ENCODE results near the gene MARCKSL1.
"Not testable (repeated sequence)": the region's sequence is repeated elsewhere in the genome, so short reads cannot be mapped to it uniquely, and the experiment has no call there.

Gene MARCKSL1

DNA sequence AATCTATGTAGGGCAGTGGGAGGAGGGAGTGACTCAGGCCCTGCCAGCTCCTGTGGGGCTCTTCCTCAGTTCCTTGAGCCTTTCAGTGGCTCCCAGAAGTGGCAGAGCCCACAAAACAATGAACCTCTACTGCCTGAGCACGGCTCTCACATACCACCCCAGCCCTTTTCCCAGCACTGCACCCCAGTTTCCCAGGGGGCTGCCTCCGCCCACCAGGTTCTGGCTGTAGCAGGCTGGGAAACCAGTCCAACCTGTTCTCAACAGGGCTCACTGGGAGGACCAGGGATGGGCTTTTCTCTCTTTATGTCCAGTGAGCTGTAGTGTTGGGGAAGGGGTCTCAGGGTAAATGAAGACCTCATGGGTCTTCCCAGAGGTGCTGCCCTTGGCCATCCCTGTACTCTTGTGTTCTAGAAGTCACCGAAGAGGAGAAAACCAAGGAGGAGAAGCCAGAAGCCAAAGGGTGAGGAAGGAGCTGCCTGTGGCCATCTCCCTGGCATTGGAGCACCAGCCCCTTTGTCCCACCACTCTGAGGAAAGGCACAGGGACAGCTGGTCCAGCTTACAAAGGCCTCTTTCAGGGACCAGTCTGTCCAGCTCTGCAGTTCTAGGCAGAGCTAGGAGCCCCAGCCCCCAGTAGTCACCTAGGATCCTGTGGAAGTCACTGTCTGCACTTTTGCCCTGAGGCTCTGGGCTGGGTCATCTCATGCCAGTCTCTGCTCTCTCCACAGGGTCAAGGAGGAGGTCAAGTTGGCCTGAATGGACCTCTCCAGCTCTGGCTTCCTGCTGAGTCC, 3.5 kb downstream of the MARCKSL1 start:
- DNase-seq: no peak

DNA sequence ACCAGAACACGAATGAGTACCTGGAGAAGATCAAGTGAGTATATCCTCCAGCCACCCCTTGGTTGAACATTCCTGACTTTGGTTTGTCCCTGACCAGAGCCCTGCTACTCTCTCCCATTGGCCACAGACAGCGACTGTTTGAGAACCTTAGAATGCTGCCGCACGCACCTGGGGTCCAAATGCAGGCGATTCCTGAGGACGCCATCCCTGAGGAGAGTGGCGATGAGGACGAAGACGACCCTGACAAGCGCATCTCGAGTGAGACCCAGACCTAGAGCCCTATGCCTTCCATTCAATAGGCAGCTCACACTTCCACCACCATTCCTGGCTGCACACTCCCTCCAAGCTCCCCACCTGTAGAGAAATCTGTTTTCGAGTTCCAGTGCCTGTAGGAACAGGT, 4.5 kb downstream of the MARCKSL1 start:
- no peak for DNase-seq

DNA sequence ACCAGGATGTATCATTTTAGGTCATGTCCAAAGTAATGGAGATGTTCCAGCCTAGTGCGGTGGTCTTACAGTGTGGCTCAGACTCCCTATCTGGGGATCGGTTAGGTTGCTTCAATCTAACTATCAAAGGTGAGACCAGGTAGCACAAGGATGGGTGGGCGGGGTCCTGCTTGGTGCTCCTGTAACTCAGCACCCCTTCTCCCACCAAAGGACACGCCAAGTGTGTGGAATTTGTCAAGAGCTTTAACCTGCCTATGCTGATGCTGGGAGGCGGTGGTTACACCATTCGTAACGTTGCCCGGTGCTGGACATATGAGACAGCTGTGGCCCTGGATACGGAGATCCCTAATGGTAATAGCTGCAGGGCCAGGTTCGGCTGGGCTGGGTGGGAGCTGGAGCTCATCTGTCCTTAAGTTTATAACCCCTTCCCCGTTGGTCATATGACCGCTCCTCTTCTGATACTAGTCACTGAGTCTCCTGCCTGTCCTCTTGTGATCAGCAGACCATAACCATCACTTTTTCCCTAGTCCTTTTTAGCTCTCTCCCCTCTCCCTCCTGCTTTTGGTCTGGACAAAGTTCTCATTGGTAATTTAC, 5.4 kb downstream of the MARCKSL1 start:
- DNase-seq: no peak

- no peak for DNase-seq
Measured at GRCh38 chr1:32329931-32330466, 6.0 kb downstream of the MARCKSL1 start.

DNA sequence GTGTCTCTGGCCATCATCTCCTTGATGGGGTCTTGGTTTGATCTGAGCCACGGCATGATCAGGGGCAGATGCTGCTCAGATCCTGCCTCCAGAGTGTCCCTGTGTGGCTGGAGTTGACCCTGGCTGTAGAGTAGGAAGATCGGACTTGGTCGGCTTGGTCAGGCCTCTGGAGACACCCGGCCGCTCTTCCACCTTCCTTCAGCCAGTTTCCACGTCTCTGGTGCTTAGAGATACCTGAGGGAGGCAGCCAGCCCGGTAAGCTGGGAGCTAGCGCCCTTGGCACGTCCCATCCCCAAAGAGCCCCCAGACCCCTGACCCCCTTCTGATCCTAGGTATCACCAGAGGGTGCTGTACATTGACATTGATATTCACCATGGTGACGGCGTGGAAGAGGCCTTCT, 8.8 kb downstream of the MARCKSL1 start:
- no peak for DNase-seq

GRCh38 chr1:32321712-32322291, 14.2 kb downstream of the MARCKSL1 start:
- DNase-seq: no peak

DNA sequence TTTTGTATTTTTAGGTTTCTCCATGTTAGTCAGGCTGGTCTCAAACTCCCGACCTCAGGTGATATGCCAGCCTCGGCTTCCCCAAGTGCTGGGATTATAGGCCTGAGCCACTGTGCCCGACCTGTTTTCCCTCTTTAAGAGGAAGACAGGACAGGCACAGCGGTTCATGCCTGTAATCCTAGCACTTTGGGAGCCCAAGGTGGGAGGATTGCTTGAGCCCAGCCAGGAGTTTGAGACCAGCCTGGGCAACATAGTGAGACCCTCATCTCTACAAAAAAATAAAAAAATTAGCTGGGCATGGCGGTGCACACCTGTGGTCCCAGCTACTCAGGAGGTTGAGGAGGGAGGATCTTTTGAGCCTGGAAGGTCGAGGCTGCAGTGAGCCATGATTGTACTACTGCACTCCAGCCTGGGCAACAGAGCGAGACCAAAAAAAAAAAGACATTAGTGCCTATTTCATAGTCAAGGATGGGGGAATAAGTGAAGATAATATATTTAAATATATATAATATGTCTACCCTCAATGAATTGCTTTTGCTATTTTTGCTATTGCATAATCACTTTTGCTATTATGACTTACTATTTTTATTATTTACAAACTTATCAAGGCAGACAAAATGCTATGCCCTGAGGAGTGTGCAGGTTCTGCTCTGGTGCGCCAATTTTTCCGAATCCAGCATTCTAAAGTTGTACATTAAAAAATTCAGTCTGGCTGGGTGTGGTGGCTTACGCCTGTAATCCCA, 17.7 kb downstream of the MARCKSL1 start:
- no peak for DNase-seq

DNA sequence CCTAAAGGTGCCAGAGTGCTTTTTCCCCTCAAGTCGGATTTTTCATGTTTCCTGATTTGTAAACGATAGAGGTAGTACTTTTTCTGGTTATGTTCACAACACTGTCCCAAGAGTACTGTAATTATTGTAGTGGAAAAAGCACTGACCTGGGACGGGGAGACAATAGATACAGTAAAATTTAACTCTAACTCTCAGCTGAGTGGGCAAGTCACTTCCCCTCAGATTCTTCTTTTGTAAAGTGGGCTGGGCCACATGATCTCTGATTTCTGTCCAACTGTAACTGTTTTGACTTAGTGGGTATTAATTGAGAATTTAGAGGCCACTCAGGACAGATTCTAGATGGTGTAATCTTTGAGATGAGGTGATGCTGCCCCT, 19.1 kb downstream of the MARCKSL1 start:
- no peak for DNase-seq

DNA sequence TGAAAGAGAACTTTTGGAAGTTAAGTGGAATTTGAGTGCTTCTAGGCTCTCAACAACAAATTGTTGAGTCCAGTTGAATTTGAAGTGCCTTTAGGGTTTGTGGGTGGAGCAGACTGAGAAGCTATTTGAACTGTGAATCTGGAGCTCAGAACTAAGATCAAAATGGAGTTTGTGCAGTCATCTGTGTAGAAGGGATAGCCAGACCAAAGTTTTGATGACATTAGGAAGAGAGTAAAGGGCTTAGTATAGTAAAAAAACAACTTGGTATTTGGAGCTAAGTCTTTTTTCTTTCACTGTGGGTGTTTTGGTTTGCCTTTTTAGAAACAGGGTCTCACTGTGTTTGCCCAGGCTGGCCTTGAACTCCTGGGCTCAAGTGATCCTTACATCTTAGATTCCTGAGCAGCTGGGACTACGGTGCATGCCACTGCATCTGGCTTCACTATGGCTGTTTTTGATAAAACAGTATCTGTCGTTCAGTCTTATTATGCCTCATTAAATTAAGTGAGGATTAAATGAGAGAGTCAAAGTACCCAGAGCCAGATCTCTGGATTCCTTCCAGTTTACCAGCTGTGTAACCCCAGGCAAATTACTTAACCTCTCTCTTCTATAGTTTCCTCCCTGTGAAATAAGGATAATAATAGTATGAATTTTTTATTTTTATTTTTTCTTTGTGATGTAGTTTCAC, 24.2 kb downstream of the MARCKSL1 start:
- DNase-seq: no peak

GRCh38 chr1:32309960-32310359, 26.1 kb downstream of the MARCKSL1 start:
- DNase-seq: no peak

DNA sequence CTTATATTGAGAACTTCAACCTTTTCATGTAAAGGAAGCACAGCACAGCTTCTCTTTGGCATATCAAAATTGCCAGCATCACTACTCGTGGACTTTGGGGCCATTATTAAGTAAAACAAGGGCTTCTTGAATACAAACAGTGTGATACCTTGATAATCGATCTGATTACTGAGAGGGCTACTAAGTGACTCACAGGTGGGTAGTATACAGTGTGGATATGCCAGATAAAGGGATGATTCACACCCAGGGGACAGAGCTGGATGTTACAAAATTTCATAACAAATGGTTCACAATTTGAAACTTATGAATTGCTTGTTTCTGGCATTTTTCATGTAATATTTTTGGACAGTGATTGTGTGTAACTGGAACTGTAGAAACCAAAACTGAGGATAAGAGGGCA, 28.7 kb downstream of the MARCKSL1 start:
- DNase-seq: no peak

DNA sequence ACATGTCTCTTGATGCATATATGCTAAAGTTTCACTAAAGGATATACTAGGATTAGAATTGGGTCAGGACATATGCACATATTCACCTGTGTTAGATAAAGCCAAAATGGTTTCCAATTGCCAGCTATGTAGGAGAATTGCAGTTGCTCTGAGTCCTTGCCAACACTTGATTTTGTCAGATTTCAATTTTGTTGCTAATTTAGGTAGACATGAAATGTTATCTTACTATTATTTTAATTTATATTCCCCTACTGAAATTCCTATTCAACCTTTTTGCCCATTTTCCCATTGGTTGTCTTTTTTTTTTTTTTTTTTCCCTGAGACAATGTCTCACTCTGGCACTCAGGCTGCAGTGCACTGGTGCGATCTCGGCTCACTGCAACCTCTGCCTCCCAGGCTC, 30.7 kb downstream of the MARCKSL1 start:
- no peak for DNase-seq

DNA sequence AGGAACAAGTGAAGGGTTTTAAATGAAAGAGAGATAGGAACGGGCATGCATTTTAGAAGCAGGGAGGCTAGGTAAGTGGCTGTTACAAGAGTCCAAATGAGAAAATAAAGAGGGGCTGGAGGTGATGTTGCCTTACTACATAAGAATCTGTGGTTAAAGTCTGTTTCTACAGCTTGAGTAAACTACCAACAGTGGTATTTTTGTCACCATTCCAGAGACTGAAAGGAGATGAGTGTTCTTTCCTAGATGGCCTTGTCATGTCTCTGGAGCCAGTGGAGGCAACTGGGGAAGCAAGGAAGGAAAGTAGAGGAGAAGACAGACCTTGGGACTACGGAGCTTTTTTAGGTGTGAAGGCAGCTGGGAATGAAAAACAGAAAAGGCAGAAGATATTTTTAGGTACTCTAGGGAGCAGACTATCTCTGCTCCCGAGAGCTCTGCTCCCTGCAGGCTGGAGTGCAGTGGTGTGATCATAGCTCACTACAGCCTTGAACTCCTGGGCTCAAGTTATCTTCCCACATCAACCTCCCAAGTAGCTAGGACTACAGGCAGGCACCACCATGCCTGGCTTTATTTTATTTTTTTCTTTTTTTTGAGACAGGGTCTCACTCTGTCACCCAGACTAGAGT, 31.9 kb downstream of the MARCKSL1 start:
- no peak for DNase-seq

DNA sequence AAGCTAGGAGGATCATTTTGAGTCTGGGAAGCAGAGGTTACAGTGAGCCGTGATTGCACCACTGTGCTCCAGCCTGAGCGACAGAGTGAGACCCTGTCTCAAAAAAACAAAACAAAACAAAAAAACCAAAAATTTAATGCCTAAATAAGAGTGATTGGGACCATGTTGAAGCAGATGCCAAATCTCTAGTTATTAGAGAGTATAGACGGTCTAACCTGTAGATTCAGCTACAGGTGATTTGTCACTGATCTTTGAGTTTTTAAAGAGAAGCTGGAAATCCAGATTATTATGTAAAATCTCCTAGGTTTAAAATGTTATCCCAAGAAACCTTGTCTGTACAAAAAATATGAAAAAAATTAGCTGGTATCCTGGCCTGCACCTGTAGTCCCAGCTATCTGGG, 32.7 kb downstream of the MARCKSL1 start:
- no peak for DNase-seq

DNA sequence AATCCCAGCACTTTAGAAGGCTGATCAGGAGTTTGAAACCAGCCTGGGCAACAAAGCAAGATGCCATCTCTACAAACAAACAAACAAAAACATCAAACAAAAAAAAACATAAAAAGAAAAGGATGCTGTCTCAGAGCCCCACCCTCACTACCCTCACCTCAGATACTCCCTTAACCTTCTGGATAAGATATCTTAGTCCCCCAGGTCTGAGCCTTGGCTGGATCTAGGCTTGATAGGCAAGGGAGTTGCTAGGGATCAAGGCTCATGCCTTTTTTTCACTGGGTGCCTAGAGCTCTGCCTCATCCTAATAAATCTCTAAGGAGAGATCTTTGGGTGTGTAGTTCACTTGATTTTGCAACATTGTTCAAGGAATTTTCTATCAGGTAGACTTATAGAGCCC, 36.7 kb downstream of the MARCKSL1 start:
- no peak for DNase-seq

DNA sequence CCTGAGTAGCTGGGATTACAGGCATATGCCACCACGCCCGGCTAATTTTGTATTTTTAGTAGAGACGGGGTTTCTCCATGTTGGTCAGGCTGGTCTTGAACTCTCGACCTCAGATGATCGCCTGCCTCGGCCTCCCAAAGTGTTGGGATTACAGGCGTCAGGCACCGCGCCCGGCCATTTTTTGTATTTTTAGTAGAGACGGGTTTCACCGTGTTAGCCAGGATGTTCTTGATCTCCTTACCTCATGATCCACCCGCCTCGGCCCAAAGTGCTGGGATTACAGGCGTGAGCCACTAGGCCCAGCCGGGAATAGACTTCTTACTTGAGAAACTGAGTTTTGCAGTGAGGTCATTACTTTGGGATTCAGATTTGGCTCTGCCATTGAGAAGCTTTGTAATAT, 37.8 kb downstream of the MARCKSL1 start:
- DNase-seq: not testable (repeated sequence)

DNA sequence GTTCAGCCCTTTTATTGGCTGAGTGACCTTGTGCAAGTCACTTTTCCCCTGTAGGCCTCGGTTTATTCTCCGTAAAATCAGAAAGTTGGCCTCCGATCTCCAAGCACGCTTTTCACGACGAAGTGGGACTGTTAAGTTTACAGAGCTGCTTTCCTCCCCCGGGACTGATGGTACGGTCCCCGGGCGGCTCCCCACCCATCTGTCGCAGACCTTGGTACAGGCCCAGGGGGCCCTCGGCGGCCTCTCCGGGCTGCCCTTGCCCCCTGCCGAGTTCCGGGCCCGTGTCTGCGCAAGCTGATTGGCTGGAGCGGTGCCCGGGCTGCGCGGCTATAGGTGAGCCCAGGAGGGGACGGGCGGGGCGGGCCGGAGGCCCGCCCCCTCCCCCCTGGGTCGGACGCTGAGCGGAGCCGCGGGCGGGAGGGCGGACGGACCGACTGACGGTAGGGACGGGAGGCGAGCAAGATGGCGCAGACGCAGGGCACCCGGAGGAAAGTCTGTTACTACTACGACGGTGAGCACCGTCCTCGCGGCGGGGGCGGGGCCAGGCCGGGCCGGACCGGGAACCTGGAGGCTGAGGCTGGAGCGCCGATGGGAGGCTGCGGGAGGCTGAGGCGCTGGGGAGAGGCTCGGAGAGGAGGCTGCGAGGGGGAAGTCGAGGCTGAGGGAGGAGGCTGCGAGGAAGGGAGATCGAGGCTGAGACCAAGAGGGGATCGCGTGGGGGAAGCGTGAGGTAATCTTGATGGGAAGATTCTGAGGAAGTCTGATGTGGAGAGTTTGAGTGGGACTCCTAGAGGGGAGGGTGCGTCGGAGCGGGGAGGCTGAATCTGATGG, 44.1 kb downstream of the MARCKSL1 start, which contains the start of gene HDAC1:
Gene HDAC1, plus strand, starts transcription at position 376 of the 831 bp plus-strand sequence. Its CDS starts 87 bp downstream, at position 463.
- peak; percentile 98 for DNase-seq

GRCh38 chr1:32291145-32291707, 44.8 kb downstream of the MARCKSL1 start:
- DNase-seq: no peak

GRCh38 chr1:32289256-32289655, 46.8 kb downstream of the MARCKSL1 start:
- no peak for DNase-seq

DNA sequence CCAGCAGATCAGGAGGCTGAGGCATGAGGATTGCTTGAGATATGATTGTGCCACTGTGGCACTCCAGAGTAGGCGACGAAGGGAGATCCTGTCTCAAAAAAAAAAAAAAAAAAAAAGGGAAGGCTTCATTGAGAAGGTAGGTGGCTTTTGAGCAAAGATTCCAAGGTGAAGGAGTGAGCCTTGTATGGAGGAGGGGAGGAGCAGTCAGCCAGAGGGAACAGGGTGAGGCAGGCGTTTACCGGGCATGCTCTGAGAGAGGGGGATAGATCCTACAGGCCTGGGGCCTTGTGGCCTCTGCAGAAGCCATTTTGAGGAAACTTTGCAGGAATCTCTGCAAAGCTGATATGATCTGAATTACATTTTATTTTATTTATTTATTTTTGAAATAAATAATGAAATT, 49.3 kb downstream of the MARCKSL1 start:
- DNase-seq: no peak

DNA sequence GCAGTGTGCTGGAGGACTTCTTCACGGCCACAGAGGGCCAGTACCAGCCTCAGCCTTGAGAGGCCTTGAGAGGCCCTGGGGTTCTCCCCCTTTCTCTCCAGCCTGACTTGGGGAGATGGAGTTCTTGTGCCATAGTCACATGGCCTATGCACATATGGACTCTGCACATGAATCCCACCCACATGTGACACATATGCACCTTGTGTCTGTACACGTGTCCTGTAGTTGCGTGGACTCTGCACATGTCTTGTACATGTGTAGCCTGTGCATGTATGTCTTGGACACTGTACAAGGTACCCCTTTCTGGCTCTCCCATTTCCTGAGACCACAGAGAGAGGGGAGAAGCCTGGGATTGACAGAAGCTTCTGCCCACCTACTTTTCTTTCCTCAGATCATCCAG, 50.4 kb downstream of the MARCKSL1 start:
- DNase-seq: no peak
